SK-N-SH treated with all-trans-retinoic acid at 6 μM for 48 hours (cell line): ENCODE data around the gene HDAC4.

ENCODE experiments used
- ATAC-seq: fragments of 200-7000 bp; cut with Tn5 transposase; 3 replicates; pipeline ENCODE4 v1.9.1; 2020; ENCODE audit warnings: mild to moderate bottlenecking, moderate library complexity
- ARNTL ChIP-seq: fragments of 450-650 bp; formaldehyde crosslinking; IDR thresholded peaks from 2 replicates; pipeline ENCODE4 v1.5.0; 2020; ENCODE audit warnings: low read depth, mild to moderate bottlenecking, moderate library complexity, borderline replicate concordance
- BACH2 ChIP-seq: fragments of 250-450 bp; sonication (Bioruptor Pico); IDR thresholded peaks from 2 replicates; pipeline ENCODE4 v1.9.0; 2021; ENCODE audit warnings: mild to moderate bottlenecking, borderline replicate concordance
- CREB5 ChIP-seq: fragments of 250-450 bp; sonication (Bioruptor Pico); IDR thresholded peaks from 2 replicates; pipeline ENCODE4 v1.5.1; 2020; ENCODE audit warnings: low read depth, mild to moderate bottlenecking, moderate library complexity
- CSDC2 ChIP-seq: fragments of 250-450 bp; sonication (Bioruptor Pico); IDR thresholded peaks from 2 replicates; pipeline ENCODE4 v1.5.0; 2020; ENCODE audit warnings: mild to moderate bottlenecking, moderate library complexity
- CSRNP3 ChIP-seq: fragments of 250-450 bp; sonication (Bioruptor Pico); IDR thresholded peaks from 2 replicates; pipeline ENCODE4 v1.5.1; 2021; ENCODE audit warnings: mild to moderate bottlenecking, moderate library complexity
- ESRRG ChIP-seq: fragments of 250-450 bp; sonication (Bioruptor Pico); IDR thresholded peaks from 2 replicates; pipeline ENCODE4 v1.6.1; 2021; ENCODE audit warnings: mild to moderate bottlenecking
- GLIS3 ChIP-seq: fragments of 250-450 bp; sonication (Bioruptor Pico); IDR thresholded peaks from 2 replicates; pipeline ENCODE4 v1.5.0; 2020; ENCODE audit warnings: mild to moderate bottlenecking, moderate library complexity
- ISL1 ChIP-seq: fragments of 250-450 bp; sonication (Bioruptor Pico); IDR thresholded peaks from 2 replicates; pipeline ENCODE4 v2.1.2; 2022; ENCODE audit warnings: mild to moderate bottlenecking, moderate library complexity
- OSR1 ChIP-seq: fragments of 250-450 bp; sonication (Bioruptor Pico); IDR thresholded peaks from 2 replicates; pipeline ENCODE4 v1.8.0; 2022; ENCODE audit warnings: moderate library complexity, mild to moderate bottlenecking, inconsistent platforms
- PATZ1 ChIP-seq: fragments of 250-450 bp; sonication (Bioruptor Pico); IDR thresholded peaks from 2 replicates; pipeline ENCODE4 v1.8.0; 2020; ENCODE audit warnings: mild to moderate bottlenecking, moderate library complexity, borderline replicate concordance
- POU6F1 ChIP-seq: fragments of 250-450 bp; sonication (Bioruptor Pico); IDR thresholded peaks from 2 replicates; pipeline ENCODE4 v1.8.0; 2021; ENCODE audit warnings: low read depth, mild to moderate bottlenecking, moderate library complexity, borderline replicate concordance
- PPARA ChIP-seq: fragments of 250-450 bp; sonication (Bioruptor Pico); IDR thresholded peaks from 2 replicates; pipeline ENCODE4 v1.5.0; 2020; ENCODE audit warnings: mild to moderate bottlenecking, borderline replicate concordance
- RARB ChIP-seq: fragments of 250-450 bp; sonication (Bioruptor Pico); IDR thresholded peaks from 2 replicates; pipeline ENCODE4 v1.8.0; 2021; ENCODE audit warnings: mild to moderate bottlenecking, moderate library complexity
- TCF4 ChIP-seq: fragments of 250-450 bp; sonication (Bioruptor Pico); IDR thresholded peaks from 2 replicates; pipeline ENCODE4 v1.8.0; 2021; ENCODE audit warnings: mild to moderate bottlenecking, moderate library complexity, borderline replicate concordance
- TOX ChIP-seq: fragments of 250-450 bp; sonication (Bioruptor Pico); IDR thresholded peaks from 2 replicates; pipeline ENCODE4 v1.8.0; 2021; ENCODE audit warnings: mild to moderate bottlenecking, moderate library complexity, borderline replicate concordance
- TSHZ2 ChIP-seq: fragments of 250-450 bp; sonication (Bioruptor Pico); IDR thresholded peaks from 2 replicates; pipeline ENCODE4 v1.5.0; 2020; ENCODE audit warnings: mild to moderate bottlenecking, moderate library complexity
- ZC3H10 ChIP-seq: fragments of 250-450 bp; sonication (Bioruptor Pico); IDR thresholded peaks from 2 replicates; pipeline ENCODE4 v1.5.1; 2021; ENCODE audit warnings: mild to moderate bottlenecking, moderate library complexity
- ZFP3 ChIP-seq: fragments of 250-450 bp; sonication (Bioruptor Pico); IDR thresholded peaks from 2 replicates; pipeline ENCODE4 v1.5.0; 2020; ENCODE audit warnings: mild to moderate bottlenecking, moderate library complexity
- ZFP30 ChIP-seq: fragments of 450-650 bp; formaldehyde crosslinking; IDR thresholded peaks from 2 replicates; pipeline ENCODE4 v1.5.0; 2022; ENCODE audit warnings: mild to moderate bottlenecking, moderate library complexity
- ZNF565 ChIP-seq: fragments of 450-650 bp; formaldehyde crosslinking; conservative IDR thresholded peaks from 2 replicates; pipeline ENCODE4 v1.5.0; 2020; ENCODE audit warnings: low read depth, mild to moderate bottlenecking, moderate library complexity
- ZNF70 ChIP-seq: fragments of 450-650 bp; formaldehyde crosslinking; IDR thresholded peaks from 2 replicates; pipeline ENCODE4 v1.5.0; 2020; ENCODE audit warnings: mild to moderate bottlenecking, moderate library complexity

The HDAC4 gene

GRCh38 chr2:239252393-239252792 is 148.4 kb downstream of the HDAC4 start:
- no peak for ATAC-seq
- TF ChIP-seq ESRRG = no peak
- no peak for TF ChIP-seq ZFP30 (CRISPR knock-in tag)
- no peak for TF ChIP-seq TOX (CRISPR knock-in tag)
- no peak for TF ChIP-seq GLIS3 (CRISPR knock-in tag)
- TF ChIP-seq CSRNP3 (CRISPR knock-in tag) = no peak
- no peak for TF ChIP-seq ZFP3 (CRISPR knock-in tag)
- no peak for TF ChIP-seq ZC3H10
- TF ChIP-seq RARB (CRISPR knock-in tag) = no peak
- TF ChIP-seq ZNF70 (CRISPR knock-in tag) = no peak
- TF ChIP-seq PATZ1 (CRISPR knock-in tag) = no peak
- no peak for TF ChIP-seq PPARA (CRISPR knock-in tag)
- no peak for TF ChIP-seq BACH2

- TF ChIP-seq ZFP3 (CRISPR knock-in tag) (no peak), OSR1 (CRISPR knock-in tag) (no peak), ZNF70 (CRISPR knock-in tag) (no peak), CSRNP3 (CRISPR knock-in tag) (no peak)
- no peak for ATAC-seq
These were observed 148.8 kb downstream of the HDAC4 start for GRCh38 chr2:239251971-239252370.

GRCh38 chr2:239250216-239251081 is 150.4 kb downstream of the HDAC4 start:
- no peak for TF ChIP-seq GLIS3 (CRISPR knock-in tag)
- no peak for TF ChIP-seq ZNF70 (CRISPR knock-in tag)
- TF ChIP-seq ARNTL (CRISPR knock-in tag) = no peak
- TF ChIP-seq ZFP3 (CRISPR knock-in tag) = no peak
- no peak for TF ChIP-seq TSHZ2
- no peak for TF ChIP-seq ZFP30 (CRISPR knock-in tag)
- no peak for TF ChIP-seq OSR1 (CRISPR knock-in tag)
- TF ChIP-seq RARB (CRISPR knock-in tag) = no peak
- TF ChIP-seq TCF4 (CRISPR knock-in tag) = no peak
- no peak for TF ChIP-seq CSRNP3 (CRISPR knock-in tag)
- no peak for TF ChIP-seq ESRRG
- TF ChIP-seq TOX (CRISPR knock-in tag) = no peak
- no peak for TF ChIP-seq CSDC2 (CRISPR knock-in tag)
- TF ChIP-seq ZNF565 = no peak
- no peak for TF ChIP-seq ISL1
- no peak for TF ChIP-seq CREB5 (CRISPR knock-in tag)
- TF ChIP-seq PPARA (CRISPR knock-in tag) = no peak
- TF ChIP-seq POU6F1 (CRISPR knock-in tag) = no peak
- ATAC-seq = no peak
